M059J (cell line): ENCODE measurements around the gene IHH. TPM values are rescaled to one million over a fixed set of nuclear protein-coding genes. Genes with fewer than 3 reads are reported as not detected.

ENCODE experiments used
- DNase-seq: peaks from one replicate; pipeline ENCODE4 v3.0.0-alpha.2; 2012; ENCODE audit warnings: low read depth
- total RNA-seq: library from RNA; depleted of rRNA; stranded (reverse); fragments of >200 nt; shearing (Covaris generic); gene quantifications from 2 replicates; pipeline ENCODE4 v1.2.3, GENCODE V29; 2014; rRNA removed

Gene IHH
- not detected in 2 replicates for total RNA-seq

DNA sequence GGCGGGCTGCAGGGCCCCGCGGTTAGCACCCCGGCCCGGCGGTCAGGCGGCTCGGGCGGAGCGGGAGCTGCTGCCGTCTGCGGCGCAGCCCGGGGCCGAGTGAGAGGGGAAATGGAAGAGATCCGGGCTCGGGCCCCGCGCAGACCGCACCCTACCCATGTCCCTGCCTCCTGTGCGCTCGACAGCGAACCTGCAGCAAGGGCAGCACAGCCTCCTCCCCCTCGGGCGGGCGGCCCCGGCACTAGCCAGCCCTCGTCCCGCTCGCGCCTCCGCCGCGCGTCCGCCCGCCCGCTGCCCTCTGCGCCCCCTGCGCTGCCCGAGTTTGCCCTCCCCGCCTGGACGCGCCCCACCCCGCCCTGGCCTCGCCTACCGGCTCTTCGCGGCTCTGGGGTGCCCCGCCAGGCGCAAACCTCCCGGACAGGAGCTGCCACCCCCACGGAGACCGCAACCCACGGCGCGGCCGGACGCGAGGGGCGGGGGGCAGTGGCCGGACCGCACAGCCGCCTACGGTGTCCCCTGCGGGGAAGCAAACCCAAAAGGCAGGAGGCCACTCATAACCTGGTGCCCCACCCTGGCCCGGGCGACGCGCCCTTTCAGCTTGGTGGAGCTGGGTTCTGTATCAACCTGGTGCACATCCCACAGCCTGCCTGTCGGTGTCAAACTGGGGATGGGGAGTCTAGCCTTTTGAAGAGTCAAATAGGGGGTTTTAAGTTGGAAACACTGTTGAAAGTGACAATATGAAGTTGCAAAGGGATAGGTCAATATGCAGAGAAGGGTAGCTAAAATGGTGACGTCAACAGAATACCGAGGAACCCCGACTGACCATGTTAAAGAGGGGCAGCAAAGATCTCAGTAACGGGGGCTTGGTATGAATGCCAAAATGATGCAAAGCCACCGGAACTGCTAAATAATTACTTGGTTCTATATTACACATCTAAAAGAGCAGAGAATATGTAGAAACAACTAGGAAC, at the start of gene IHH:
TSS of gene IHH (minus strand) at position 101 of the 971 bp plus-strand sequence. CDS start 454 bp downstream, outside the sequence.
- no peak for DNase-seq

DNA sequence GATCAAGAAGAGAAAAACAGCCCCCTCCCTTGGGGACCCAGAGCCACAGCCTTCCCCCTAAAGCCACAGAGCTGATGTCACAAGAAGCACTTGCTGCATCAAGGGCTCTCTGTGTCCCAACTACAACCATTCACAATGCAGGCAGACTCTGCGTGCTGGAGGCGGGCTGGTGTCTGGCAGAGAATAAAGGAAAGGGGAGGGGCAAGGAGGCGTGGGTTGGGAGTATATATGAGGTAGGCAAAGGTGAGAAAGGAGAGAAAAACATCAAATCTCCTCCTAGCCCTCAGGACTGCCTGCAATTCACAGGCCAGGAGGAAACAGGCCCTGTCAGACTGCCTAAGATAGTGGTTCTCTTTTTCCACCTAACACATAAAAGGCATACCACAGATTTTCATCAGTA, 48.8 kb upstream of the IHH start:
- no peak for DNase-seq

DNA sequence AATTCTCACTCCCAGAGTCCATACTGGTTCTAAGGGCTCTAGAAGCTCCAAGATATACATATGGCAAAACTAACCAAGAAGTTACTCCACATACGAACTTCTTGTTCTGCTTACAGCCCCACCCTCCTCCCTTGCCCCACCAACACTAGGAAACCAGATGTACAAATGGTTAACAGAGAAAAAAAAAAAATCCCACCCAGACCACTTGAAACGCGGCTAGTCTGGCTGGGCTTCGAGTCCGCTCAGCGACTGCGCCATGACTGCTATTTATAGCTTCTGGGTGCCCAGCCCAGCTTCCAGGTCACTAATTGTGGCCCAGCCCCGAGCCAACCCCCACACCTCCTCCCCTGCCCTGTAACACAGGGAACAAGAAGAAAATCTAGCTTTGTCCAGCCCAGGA, 47.0 kb upstream of the IHH start:
- DNase-seq = no peak

DNA sequence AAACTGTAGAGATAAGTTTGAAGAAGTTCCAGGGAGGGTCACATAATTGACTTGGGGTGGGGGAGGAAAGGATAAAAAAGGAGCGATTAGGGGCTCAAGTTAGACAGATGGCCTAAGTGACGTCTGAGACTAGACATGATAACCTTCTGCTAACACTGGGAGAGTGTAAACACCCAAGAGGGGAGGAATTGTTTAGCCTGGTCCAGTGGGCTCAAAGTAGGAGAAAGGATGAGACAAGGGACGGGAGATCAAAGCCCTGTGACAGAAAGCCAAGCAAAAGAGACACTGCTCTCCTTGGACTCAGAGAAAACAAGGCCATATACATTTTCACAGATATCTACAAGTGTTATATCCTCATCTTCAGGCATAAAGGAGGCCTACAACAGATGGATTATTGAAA, 45.5 kb upstream of the IHH start:
- no peak for DNase-seq

DNA sequence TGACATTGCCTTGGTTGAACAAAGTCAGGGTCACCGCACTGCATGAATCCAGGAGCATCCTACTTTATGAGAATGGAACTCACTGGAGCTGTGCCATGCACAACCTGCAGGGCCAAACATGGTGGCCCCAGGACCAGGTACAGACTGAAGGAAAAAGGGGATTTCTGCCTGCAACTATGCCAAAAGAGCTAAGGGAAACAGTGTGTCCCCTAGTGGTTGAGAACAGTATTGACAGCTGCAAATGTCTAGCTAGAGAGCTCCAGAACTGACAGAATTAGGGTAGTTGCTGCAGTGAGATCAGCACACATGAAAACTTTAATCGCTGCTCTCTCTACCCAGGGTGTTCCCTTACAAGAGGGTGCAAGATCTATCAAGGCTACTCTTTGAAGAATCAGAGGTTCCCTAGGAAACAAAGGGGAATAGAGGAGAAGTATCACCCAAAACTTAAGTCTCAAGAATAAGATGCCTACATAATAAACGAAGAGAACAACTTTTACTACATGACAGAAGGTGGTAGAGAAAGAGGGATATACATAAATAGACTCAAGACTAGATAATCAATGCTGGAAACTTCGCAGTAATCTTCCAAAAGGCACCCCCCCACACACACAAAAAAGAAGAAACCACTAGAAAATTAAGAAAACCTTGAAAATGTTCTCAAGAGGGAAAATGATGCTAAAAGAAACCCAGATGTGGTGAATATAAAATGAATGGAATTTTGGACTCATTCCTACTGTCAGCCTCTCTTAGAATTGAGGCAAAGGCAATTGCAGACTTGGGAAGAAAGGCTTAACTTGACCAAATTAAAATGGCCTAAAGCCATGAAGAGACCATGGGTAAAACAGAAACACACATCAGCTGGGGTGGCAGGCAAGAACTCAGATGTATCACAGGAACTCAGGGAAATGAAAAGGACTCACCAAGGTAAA, 43.6 kb upstream of the IHH start:
- DNase-seq = peak; percentile 24

DNA sequence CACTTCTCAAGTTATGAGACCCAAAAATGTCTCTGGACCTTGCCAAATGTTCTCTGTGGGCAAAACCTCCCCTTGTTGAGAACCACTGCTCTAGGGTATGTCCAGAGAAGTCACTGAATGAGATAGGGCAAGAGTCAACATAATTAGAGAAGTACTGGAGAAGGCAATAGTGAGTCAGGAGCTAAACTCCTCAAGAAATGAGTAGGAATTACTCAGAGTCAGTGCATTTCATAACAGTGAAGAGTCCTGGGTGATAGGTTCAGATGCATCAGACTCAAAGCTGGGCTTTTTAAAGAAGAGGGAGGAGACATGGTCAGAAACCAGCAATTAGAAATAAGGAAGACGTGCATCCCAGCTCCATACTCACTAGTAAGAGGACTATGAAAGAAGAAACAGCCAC, 38.6 kb upstream of the IHH start:
- DNase-seq = peak; percentile 17

DNA sequence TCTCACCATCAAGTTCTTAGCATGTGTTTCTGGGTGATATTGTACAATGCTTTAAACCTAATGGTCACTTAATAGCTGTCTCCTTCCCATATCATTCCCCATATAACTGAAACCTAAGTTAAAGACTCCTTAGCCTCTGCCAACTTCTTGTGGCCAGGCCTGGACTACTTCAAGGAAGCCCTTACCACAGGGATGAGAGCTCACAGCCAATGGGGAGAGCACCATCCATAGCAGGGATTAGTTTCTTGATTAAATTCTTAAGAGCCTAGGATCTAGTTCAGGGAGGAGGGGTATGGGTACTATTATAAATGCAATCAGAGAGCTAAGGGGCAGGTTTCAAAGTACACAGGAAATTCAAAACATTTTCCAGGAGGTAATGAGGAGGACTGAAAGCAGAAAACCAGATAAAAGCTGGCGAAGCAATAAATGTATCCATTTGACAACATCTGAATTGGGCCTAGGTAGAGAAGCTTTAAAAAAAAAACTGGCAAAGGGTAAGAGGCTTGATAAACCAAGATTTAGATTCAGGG, 34.8 kb upstream of the IHH start:
- DNase-seq = no peak

DNA sequence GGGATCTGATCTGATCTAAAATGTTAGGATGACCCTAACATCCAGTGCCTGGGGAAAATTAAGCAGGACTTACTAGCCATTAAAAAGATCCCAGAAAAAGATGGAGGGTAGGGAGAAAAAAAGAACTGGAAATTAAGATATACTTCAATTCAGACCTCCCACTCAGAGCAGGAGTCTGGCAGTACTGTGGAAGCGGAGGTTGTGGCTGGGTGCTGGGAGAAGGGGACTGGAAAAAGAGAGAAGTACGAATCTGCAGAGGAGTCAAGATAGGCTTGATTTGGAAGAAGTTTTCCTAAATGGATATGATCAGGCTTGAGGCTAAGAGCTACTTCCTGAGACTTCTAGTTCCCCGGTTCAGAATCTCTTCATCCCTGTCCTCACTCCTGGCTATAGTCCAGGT, 33.5 kb upstream of the IHH start:
- DNase-seq = no peak

DNA sequence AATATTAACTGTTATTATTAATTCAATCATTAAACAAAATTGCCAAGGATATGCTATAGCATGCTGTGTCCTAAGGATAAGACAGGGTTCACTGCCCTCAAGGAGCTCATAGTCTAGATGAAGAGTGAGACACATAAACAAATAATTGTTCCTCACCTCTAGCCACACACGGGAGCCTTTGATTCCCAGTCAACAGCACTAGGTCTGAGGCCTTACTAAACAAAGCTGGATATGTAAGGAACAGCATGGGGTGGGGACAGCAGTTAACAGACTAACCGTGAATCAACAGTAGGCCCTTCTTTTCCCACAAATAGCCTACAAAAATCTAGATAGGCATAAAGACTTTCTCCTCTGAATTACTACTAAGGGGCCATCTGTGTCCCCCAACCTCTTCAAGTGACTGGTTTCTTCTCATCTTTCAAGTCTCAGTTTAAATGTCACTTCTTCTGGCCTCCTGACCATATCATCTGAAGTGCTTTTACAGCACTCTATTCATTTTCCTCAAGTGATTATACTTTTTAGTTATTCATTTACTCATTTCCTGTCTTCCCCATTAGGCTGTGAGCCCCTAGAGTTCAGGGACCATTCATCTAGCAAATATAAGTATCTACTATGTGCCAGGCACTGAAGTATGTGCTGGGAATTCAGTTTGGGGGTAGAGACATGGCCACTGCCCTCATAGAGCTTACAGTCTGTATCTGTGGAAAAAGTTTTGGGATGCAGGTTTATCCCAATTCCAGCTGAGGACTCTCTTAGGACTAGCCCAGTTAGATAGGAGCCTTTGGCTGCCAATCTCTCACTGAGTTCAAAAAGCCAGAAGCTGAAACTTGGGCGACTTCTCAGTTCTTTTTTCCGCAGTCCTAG, 29.9 kb upstream of the IHH start:
- DNase-seq = no peak

DNA sequence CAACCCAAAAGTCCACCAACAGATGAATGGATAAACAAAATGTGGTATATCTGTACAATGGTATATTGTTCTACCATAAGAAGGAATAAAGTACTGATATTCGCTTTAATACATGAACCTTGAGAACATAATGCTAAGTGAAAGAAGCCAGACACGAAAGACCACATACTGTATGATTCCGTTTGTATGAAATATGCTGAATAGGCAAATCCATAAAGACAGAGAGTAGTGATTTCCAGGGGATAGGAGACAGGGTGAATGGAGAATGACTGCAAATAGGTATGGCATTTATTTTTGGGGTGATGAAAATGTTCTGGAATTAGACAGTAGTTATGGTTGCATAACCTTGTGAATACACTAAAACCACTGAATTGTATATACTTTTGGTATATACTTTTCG, 28.6 kb upstream of the IHH start:
- DNase-seq = no peak

DNA sequence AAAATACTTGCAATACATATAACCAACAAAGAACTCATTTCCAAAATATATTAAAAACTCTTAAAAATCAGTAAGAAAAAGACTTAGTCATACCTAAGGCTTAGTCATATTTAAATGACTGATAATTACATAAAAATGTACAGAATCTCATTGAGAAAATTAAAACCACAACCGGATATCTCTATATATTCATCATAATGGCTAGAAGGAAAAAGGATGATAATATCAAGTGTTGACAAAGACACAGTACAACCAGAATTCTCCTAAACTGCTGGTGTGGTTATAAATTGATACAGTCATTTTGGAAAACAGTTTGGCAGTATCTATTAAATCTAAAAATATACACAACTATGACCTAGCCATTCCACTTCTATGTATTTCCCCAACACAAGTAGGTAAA, 27.1 kb upstream of the IHH start:
- no peak for DNase-seq

DNA sequence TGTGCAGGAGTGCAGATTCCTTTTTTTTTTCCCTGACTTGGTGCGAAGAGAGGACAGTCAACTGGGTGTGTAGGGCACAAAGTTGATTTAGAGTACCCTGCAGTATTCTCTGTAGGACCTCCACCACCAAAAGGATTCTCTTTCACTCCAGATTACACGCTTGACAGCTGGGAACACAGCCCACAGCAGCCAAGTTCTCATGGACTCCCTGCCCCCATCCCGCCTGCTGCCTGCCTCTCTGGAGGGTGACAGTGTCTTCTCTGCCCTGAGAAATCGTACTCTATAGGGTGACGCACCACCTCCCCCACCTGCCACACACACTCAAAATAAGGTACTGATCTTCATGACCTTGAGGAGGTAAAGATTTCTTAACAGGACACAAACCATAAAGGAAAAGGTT, 26.6 kb upstream of the IHH start:
- no peak for DNase-seq

DNA sequence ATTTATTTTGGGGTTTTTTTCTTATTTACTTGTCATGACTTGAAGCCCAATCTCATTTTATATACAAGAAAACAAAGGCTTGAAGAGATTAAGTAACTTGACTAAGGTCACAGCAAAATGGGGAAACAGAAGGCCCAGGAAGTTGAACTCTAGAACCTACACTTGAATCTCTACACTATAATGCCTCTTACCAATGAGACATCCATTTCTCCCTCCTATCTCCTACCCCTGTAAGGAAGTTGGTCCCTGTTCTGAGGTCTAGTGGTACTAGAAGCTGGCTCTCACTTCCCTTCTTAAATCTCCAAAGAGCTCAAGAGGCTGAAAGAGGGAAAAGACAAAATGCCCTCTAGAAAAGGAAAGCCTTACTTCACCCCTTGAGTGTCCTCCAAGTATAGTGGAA, 25.5 kb upstream of the IHH start:
- DNase-seq = no peak

DNA sequence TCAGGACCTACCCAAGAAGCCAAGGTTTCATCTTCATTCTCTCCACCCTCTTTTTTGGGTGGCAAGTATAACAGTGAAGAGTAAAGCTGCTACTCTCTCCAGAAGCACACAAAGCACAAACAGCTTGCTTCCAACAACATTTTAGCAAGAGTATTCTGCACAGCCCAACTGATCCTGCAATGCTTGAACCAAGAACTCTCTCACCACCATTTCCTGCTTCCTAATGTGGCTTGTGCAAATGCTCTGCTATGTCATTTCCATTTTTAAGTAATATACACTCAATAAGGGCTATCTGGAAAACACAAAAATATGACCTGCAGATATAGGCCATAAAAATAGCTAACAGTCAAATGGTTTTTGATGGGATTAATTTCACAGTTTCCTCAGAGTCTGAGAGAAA, 24.1 kb upstream of the IHH start:
- no peak for DNase-seq

DNA sequence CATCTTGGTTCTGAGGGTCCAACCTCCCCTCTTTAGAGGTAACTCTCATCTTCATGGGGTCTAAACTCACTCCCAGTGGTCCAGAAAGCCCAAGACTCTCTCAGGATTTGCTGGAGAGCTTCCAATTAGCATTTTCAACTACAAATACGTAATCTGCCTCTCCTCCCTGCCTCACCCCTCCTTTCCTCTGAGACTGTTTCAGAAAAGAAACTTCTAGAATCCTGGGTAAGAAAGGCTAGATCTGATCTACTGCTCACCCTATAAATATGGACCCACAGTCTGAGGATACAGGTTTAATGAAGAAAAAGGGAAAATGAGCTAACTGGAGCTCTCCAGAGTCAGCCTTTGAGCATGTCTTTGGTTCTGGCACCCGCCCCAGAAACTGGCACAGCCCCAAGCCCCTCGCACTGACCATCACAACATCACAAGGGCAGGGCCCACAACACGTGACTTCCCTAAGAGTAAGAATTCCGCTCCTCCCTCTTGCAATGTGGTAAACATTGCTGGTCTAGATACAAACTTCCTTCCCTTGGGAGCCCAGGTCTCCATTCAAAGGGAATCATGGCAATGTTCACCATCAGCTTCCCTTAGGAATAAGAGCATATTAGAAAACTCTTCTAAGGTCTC, 21.7 kb upstream of the IHH start:
- no peak for DNase-seq

DNA sequence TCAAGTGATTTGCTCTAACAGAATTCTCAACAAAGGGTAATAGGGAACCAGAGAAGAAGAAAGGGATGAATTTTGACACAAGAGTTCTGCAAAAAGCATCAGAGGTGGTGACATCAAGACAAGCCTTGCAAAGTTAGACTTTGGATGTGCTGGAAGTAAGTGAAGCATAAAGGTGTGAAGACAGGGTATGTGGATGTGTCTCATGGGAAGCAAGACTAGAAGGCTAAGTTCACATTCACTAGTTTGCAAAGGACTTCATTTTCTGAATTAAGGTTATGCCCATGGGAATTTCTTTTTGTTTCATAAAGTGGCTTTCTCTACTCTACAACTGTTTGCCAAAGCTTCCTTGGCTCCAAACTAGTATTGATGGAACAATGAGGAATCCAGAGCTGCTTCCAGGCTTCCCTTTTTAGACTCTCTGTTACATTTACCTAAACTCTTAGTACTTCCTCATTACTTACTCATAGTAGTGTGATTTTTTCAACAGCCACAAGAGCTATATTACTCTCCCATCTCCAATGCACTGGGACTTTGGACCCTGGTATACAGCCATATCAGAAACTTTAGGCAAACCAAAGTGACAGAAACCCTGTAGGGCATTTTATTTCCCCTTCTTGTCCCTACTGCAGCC, 21.1 kb upstream of the IHH start:
- no peak for DNase-seq

DNA sequence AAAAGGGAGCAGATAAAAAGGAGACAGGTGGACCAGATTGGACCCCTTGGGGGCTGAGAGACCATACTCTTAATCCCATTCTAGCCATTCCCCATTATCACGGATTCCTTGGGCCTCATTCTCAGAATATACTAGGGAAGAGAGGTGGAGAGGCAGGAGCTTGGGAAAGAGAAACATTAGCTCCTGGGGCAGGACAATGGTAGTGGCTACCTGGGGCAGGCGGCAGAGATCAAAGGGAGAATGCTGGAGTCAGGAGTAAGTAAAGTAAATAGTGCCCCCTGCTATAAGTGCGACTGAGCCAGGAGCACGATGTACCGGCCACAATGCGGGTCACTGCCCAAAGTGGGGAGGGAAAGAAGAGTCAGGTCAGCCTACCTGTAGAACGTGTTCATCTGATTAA, 20.4 kb upstream of the IHH start:
- no peak for DNase-seq

DNA sequence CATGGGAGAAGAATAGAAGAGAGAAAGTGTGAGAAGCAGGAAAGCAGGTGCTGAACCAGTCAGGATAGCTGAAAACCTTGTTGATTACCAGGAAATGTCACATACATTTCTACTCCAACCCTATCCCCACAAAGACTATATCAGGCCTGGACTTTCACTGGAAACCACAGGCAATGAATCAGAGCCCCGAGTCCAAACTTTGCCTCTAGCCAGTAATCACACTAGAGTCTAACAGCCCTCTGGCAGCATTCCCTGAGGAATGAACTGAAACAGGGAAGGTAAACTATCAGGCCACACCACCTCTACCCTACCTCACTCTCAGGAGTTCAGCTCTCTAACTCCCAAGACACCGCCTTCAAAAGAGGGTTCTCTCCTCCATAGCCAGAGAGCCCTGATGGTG, 18.7 kb upstream of the IHH start:
- DNase-seq = peak; percentile 72

DNA sequence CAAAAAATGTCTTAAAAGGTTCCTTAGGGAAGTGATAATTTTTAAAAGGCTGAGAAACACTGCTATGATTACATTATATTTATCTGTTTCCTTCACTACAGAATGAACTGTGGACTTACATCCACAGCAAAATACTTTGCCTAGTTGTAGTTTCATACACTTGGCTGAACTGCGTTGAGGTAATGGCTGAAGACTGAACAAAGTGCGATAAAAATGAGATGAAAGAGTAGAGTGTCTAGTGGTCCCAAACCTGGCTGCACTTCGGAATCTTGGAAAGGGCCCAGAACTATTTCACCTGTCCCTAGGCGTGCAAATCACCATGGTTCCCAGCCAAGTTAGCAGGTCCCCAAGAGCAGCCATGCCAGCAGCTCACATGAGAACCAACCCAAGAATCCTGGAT, 18.2 kb upstream of the IHH start:
- no peak for DNase-seq

DNA sequence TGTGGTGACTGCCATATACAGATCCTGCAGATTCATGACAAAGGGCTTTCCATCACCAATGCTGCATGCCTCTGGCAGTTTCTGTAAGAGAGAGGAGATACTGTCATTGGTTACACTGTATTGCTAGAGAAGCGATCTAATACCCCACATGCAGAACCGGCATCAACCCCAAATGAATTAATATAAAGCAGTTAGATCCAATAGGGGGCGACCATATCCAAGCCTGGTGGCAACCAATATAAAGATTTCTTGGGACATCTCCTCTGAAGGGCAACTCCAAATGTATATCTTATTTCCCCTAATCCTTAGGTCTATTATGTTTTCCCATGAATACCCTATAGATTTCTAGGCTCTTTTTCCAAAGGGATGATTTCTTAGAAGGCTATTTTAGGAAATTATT, 17.4 kb upstream of the IHH start:
- no peak for DNase-seq
